Endothelial cell (in vitro differentiated cells): ENCODE data around the gene LILRA6. TPM values are rescaled to one million over a fixed set of nuclear protein-coding genes. Genes with fewer than 3 reads are reported as not detected.
"Not testable (repeated sequence)": the region's sequence is repeated elsewhere in the genome, so short reads cannot be mapped to it uniquely, and the experiment has no call there.

ENCODE experiments used
- DNase-seq: peaks from one replicate; pipeline ENCODE4 v3.0.0; 2021; ENCODE audit warnings: low spot score
- H3K27ac Mint-ChIP-seq: one replicate; pipeline ENCODE4 v1.8.0; 2021; ENCODE audit warnings: mixed read lengths, inconsistent platforms; ENCODE audit not compliant: unreplicated experiment
- H3K27me3 Mint-ChIP-seq: one replicate; pipeline ENCODE4 v1.8.0; 2021; ENCODE audit warnings: mild to moderate bottlenecking, moderate library complexity, mixed read lengths, inconsistent platforms; ENCODE audit not compliant: unreplicated experiment
- H3K36me3 Mint-ChIP-seq: one replicate; pipeline ENCODE4 v1.8.0; 2021; ENCODE audit warnings: mild to moderate bottlenecking, low read depth, mixed read lengths, inconsistent platforms; ENCODE audit not compliant: unreplicated experiment
- H3K4me1 Mint-ChIP-seq: one replicate; pipeline ENCODE4 v1.8.0; 2021; ENCODE audit warnings: mild to moderate bottlenecking, mixed read lengths, inconsistent platforms; ENCODE audit not compliant: unreplicated experiment
- H3K4me3 Mint-ChIP-seq: one replicate; pipeline ENCODE4 v1.8.0; 2021; ENCODE audit warnings: mild to moderate bottlenecking, mixed read lengths, inconsistent platforms; ENCODE audit not compliant: unreplicated experiment
- H3K9me3 Mint-ChIP-seq: one replicate; pipeline ENCODE4 v1.8.0; 2021; ENCODE audit warnings: mixed read lengths, inconsistent platforms; ENCODE audit not compliant: unreplicated experiment
- total RNA-seq: library from RNA; stranded (reverse); fragmentation: NEBNext Ultra II Directional; extraction: Animal tissue kit (Norgen Biotek cat#: 25700); gene quantifications from one replicate; pipeline ENCODE4 v1.2.1, GENCODE V29; 2021; ENCODE audit not compliant: unreplicated experiment
- TF ChIP-seq, protein P1 (sequence below): fragments of 200-600 bp; sonication (generic); IDR thresholded peaks from one replicate; pipeline ENCODE4 v1.5.0; 2021; ENCODE audit warnings: antibody characterized with exemption; ENCODE audit not compliant: unreplicated experiment

LILRA6 gene
- total RNA-seq, 1 donor from 2014 or later = not detected

DNA sequence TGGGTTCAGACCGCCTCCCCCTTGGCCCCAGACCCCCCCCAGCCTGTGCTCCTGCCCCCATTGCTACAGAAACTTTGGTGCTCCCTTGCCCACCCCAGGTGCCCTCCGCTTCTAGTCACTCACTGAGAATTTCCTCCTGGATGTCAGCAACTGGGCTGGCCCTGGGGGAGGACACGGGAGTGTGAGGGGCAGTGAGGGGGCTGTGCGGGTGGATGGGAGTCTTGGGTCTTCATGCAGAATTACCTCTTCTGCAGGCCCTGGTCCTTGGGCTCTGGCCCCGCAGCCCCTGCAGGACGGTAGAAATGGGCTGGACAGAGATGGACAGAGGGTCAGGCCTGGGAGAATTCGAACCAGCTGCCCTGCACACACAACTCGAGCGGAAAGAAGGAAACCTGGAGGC, 9.7 kb upstream of the LILRA6 start:
- H3K36me3 Mint-ChIP-seq = no peaks in the 10 kb centered on the region
- no peak overlapping the region for H3K4me3 Mint-ChIP-seq
- peak overlapping the region; percentile 5 for H3K27ac Mint-ChIP-seq
- no peak for DNase-seq
- TF ChIP-seq, protein P1, sequence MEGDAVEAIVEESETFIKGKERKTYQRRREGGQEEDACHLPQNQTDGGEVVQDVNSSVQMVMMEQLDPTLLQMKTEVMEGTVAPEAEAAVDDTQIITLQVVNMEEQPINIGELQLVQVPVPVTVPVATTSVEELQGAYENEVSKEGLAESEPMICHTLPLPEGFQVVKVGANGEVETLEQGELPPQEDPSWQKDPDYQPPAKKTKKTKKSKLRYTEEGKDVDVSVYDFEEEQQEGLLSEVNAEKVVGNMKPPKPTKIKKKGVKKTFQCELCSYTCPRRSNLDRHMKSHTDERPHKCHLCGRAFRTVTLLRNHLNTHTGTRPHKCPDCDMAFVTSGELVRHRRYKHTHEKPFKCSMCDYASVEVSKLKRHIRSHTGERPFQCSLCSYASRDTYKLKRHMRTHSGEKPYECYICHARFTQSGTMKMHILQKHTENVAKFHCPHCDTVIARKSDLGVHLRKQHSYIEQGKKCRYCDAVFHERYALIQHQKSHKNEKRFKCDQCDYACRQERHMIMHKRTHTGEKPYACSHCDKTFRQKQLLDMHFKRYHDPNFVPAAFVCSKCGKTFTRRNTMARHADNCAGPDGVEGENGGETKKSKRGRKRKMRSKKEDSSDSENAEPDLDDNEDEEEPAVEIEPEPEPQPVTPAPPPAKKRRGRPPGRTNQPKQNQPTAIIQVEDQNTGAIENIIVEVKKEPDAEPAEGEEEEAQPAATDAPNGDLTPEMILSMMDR = no peak
- H3K27me3 Mint-ChIP-seq = peaks cover 2% of the 10 kb centered on the region
- no peaks in the 10 kb centered on the region for H3K9me3 Mint-ChIP-seq
- H3K4me1 Mint-ChIP-seq = peaks cover 13% of the 10 kb centered on the region

DNA sequence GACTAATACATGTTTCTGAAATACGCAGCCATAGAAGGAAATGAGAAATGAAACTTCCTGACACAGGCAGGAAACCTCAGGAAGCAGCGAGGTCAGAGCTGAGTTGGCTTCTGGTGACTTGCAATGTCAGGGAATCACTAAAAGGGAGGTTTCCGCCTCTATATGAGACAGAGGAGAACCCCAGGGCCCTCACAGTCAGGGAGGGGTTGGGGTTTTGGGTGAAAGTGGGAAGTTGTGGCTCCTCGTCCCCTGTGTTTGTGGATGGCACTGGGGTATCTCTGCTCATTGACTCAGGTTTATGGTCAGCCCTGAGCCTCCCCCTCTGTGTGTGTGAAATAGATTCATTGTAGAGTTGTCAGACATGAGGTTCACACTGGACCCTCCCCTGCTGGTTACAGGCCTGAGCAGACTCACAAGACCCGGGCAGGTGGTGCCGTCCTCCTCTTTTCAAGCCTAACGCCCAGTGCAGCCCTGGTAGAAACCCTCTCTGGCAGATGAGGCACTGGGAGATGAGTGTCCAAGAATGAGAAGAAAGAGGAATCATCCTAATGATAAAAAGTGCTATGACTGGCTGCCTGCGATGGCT, 5.5 kb upstream of the LILRA6 start:
- H3K4me1 Mint-ChIP-seq = peaks cover 9% of the 10 kb centered on the region
- H3K9me3 Mint-ChIP-seq = no peaks in the 10 kb centered on the region
- H3K27me3 Mint-ChIP-seq = peaks cover 2% of the 10 kb centered on the region
- no peak overlapping the region for H3K4me3 Mint-ChIP-seq
- H3K36me3 Mint-ChIP-seq = no peaks in the 10 kb centered on the region
- TF ChIP-seq, protein P1 = no peak
- DNase-seq = no peak
- H3K27ac Mint-ChIP-seq = peak overlapping the region; percentile 67

DNA sequence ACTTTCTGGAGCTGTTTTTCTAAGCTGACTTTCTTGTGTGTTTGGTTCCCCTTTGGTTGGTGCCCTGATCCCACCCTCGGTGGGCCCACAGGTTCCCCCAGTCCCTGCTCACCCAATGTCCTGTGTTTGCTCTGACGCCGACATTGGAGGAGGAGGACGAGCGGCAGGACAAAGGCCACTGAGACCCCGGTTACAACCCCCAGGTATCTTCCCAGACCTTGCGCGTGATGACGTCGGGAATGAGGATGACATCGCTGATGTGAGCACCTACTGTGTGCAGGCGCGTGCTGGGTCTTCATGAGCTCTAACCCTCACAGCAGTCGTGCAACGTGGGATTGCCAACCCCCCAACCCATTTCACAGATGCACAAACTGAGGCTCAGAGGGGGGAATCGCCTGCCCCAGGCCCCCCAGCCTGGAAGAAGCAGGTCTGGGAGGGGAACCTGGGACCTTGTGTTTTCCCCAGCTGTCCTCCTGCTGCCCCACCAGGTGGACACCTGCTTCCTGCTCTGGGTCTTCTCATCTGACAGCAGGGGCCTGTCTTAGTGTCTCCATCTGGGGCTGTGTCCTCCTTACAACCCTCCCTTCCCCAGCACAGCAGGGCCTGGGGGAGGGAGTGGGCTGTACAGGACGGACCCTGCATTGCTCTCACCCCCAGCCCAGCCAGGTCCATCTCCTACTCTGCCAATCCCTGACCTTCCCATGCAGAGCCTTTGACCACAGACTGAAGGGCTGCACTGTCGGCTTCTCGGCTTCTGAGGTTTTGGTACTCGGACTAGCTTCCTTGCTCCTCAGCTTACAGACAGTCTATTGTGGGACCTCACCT, 4.7 kb upstream of the LILRA6 start:
- H3K27ac Mint-ChIP-seq = peak overlapping the region; percentile 67

DNA sequence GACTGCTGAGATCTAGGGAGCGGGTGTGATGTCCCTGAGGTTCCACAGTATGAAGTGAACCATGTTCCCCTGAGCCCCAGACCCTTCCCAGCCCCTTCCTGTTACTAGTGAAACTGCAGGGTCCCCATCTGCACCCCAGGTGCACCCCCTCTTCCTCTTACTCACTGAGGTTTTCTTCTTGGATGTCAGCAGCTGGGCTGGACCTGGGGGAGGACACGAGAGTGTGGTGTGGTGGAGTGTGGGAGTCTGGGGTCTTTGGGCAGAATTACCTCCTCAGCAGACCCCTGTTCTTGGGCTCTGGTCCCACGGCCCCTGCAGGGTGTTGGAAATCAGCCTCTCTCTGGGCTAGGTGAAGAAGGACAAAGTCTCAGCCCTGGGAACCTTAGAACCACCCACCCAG, 3.3 kb upstream of the LILRA6 start:
- Mint-ChIP-seq H3K27ac (no peak overlapping the region), H3K9me3 (no peaks in the 10 kb centered on the region), H3K4me3 (no peak overlapping the region), H3K27me3 (no peaks in the 10 kb centered on the region), H3K36me3 (no peaks in the 10 kb centered on the region), H3K4me1 (peaks cover 9% of the 10 kb centered on the region)
- no peak for DNase-seq
- TF ChIP-seq, protein P1 = no peak

More for the DNA sequence above, 4.7 kb upstream of the LILRA6 start:
- no peaks in the 10 kb centered on the region for H3K27me3 Mint-ChIP-seq
- no peak for DNase-seq
- TF ChIP-seq, protein P1 = no peak
- H3K4me3 Mint-ChIP-seq = no peak overlapping the region
- H3K4me1 Mint-ChIP-seq = peaks cover 9% of the 10 kb centered on the region
- no peaks in the 10 kb centered on the region for H3K36me3 Mint-ChIP-seq
- H3K9me3 Mint-ChIP-seq = no peaks in the 10 kb centered on the region

DNA sequence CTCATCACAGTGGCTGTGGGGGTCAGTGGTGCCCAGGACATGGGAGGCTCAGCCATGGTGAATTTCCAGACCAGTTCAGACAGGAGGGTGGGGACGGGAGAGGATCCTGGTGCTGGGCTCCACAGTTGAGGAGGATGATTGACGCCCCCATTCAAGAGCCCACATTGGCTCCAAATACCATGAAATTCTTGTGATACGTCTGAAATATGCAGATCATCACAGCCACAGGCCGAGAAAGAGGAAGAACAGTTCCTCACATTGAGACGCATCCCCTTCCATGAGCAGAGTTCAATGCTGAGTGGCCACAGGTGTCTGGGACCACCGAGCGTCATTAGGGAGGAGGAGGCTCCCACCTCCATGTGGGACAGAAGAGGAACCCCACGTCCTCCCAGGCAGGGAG, 1.2 kb upstream of the LILRA6 start:
- not testable (repeated sequence) for H3K36me3 Mint-ChIP-seq, H3K4me1 Mint-ChIP-seq, DNase-seq, H3K27ac Mint-ChIP-seq, H3K4me3 Mint-ChIP-seq, H3K27me3 Mint-ChIP-seq, H3K9me3 Mint-ChIP-seq

DNA sequence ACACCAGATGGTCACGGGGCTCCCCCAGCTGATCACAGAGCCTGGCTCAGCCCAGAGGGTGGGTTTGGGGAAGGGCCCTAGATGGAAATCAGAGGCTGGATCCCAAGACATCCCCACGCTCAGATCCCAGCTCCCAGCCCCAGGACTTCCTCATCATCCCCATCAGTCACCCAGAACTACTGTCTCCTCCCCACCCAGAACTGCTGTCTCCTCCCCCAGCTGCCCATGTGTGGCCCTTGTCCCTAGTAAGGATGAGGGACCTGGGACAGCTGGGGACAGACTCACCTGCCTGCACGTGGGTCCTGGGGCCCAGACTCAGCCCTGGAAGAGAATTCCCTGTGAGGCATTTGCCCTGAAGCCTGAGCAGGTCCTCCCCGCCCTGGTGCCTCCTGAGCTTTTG, 356 bp downstream of the LILRA6 start:
- H3K9me3 Mint-ChIP-seq, H3K4me1 Mint-ChIP-seq, H3K27me3 Mint-ChIP-seq, H3K4me3 Mint-ChIP-seq, H3K36me3 Mint-ChIP-seq, DNase-seq, H3K27ac Mint-ChIP-seq: not testable (repeated sequence)

DNA sequence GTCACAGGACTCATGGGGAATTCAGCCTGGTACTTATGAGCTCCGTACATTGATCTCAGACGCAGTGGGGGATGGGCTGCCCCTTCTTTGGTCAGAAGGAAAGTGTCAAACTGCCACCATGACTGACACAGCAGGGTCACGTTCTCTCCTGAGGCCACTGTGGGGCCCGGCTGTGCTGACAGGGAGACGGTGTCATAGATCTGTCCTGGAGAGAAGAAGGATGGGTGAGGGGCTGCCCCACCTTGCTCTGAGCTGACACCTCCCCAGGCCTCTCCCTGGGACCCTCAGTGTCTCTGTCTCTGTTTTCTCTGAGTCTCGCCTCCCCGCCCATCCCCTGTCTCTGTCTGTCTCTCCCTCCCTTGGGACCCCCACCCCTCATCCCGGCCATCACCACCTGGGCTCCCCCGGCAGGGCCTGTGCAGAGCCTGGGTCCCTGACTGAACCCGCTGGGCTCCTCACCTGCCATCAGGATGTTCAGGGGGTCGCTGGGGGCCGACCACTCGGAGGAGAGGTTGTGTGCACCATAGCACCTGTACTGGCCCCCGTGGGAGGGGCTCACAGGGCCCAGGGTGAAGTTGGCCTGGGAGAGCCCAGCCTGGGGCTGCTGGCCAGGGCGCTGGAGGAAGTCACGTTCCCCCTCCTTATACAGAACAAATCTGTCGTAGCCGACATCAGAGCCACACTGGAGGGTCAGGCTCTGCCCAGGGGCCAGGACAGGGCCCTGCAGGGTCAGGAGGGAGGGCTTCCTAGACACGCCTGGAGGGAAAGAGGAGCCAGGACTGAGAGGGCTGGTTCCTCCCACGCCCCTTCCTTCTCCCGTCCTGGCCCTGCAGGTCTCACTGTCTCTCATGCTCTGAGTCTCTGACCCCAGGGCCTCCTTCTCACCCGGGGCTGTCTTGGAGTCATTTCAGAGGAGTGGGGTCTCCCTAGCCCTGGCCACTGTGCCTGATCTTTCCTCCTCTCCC, 1.9 kb downstream of the LILRA6 start:
- H3K27ac Mint-ChIP-seq, H3K4me3 Mint-ChIP-seq, H3K36me3 Mint-ChIP-seq, DNase-seq, H3K27me3 Mint-ChIP-seq, H3K9me3 Mint-ChIP-seq, H3K4me1 Mint-ChIP-seq: not testable (repeated sequence)
